IMR-90 (cell line): Measurements from ENCODE around the gene ITGA3. TPM values are rescaled to one million over a fixed set of nuclear protein-coding genes. Genes with fewer than 3 reads are reported as not detected.

Source experiments
- ATAC-seq: fragments of 200-7000 bp; cut with Tn5 transposase; 2 replicates; pipeline ENCODE4 v1.9.1; 2020; ENCODE audit warnings: low read depth, mild to moderate bottlenecking, moderate library complexity
- BruUV-seq: library from RNA; stranded (reverse); fragments of 400-500 nt; replicated peaks from 2 replicates; lab custom pipeline; 2021; lab: Mats Ljungman, UMichigan
- CTCF ChIA-PET: fragments of 300-600 bp; formaldehyde crosslinking; extraction: SDS; loops from one replicate; lab custom pipeline; 2021; ENCODE audit warnings: antibody characterized with exemption; lab: Yijun Ruan, JAX
- POLR2A ChIA-PET: fragments of 300-600 bp; sonication (Branson Sonifier 250); formaldehyde crosslinking; loops from one replicate; lab custom pipeline; 2022; ENCODE audit warnings: antibody characterized with exemption; ENCODE audit not compliant: unreplicated experiment; lab: Charles Lee
- DNase-seq: peaks from one replicate; pipeline ENCODE4 v3.0.0; 2013
- H2AFZ ChIP-seq: replicated peaks from 2 replicates; pipeline ENCODE3; 2013; ENCODE audit warnings: low read length, mild to moderate bottlenecking; ENCODE audit not compliant: poor library complexity
- H2AK5ac ChIP-seq: 2 replicates; pipeline ENCODE4 v1.6.1; 2013; ENCODE audit warnings: low read depth, low read length, inconsistent platforms
- H2AK9ac ChIP-seq: replicated peaks from 2 replicates; pipeline ENCODE3; 2013; ENCODE audit warnings: mild to moderate bottlenecking, low read depth, low read length, moderate library complexity; ENCODE audit not compliant: poor library complexity
- H2BK120ac ChIP-seq: 2 replicates; pipeline ENCODE4 v1.6.1; 2013; ENCODE audit warnings: low read depth, low read length, inconsistent platforms
- H2BK15ac ChIP-seq: 3 replicates; pipeline ENCODE4 v1.6.1; 2013; ENCODE audit warnings: low read depth, low read length, inconsistent platforms
- H2BK20ac ChIP-seq: 2 replicates; pipeline ENCODE4 v1.6.1; 2013; ENCODE audit warnings: low read depth, mild to moderate bottlenecking, inconsistent platforms, low read length, moderate library complexity
- H2BK5ac ChIP-seq: 2 replicates; pipeline ENCODE4 v1.6.1; 2013; ENCODE audit warnings: mild to moderate bottlenecking, low read depth, low read length, inconsistent platforms; ENCODE audit not compliant: poor library complexity, severe bottlenecking
- H3K14ac ChIP-seq: replicated peaks from 2 replicates; pipeline ENCODE4 v1.6.1; 2013; ENCODE audit warnings: low read depth, low read length, inconsistent platforms
- H3K18ac ChIP-seq: 2 replicates; pipeline ENCODE4 v1.6.1; 2013; ENCODE audit warnings: low read depth, low read length, control low read depth
- H3K23ac ChIP-seq: 2 replicates; pipeline ENCODE4 v1.6.1; 2013; ENCODE audit warnings: low read depth, low read length, inconsistent platforms
- H3K27ac ChIP-seq: 2 replicates; pipeline ENCODE4 v1.5.1; 2013; ENCODE audit warnings: mild to moderate bottlenecking, control low read depth, low read length; ENCODE audit not compliant: insufficient read depth
- H3K27me3 ChIP-seq: 2 replicates; pipeline ENCODE4 v1.6.1; 2013; ENCODE audit warnings: low read length; ENCODE audit not compliant: control insufficient read depth, insufficient read depth
- H3K36me3 ChIP-seq: 2 replicates; pipeline ENCODE4 v1.6.1; 2013; ENCODE audit warnings: low read length, mixed read lengths; ENCODE audit not compliant: control insufficient read depth, insufficient read depth
- H3K4ac ChIP-seq: 2 replicates; pipeline ENCODE4 v1.6.1; 2013; ENCODE audit warnings: low read depth, low read length, inconsistent platforms
- H3K4me1 ChIP-seq: 2 replicates; pipeline ENCODE4 v1.6.1; 2013; ENCODE audit warnings: low read length, mixed read lengths; ENCODE audit not compliant: control insufficient read depth, insufficient read depth
- H3K4me2 ChIP-seq: 2 replicates; pipeline ENCODE4 v1.6.1; 2013; ENCODE audit warnings: low read depth, mild to moderate bottlenecking, control low read depth, low read length, moderate library complexity
- H3K4me3 ChIP-seq: 2 replicates; pipeline ENCODE4 v1.5.1; 2013; ENCODE audit warnings: low read depth, mild to moderate bottlenecking, control low read depth, low read length, moderate library complexity; ENCODE audit not compliant: insufficient read depth
- H3K56ac ChIP-seq: 2 replicates; pipeline ENCODE4 v1.6.1; 2013; ENCODE audit warnings: low read length, inconsistent platforms; ENCODE audit not compliant: insufficient read depth; ENCODE audit errors: extremely low read depth
- H3K79me1 ChIP-seq, 2 experiments: 2 replicates each; pipeline ENCODE4 v1.6.1; 2013; ENCODE audit warnings: low read length in 2 of 2, inconsistent platforms in 1 of 2, low read depth in 1 of 2
- H3K9ac ChIP-seq: 2 replicates; pipeline ENCODE4 v1.6.1; 2013; ENCODE audit warnings: low read depth, low read length, control low read depth
- H3K9me1 ChIP-seq: 2 replicates; pipeline ENCODE4 v1.6.1; 2013; ENCODE audit warnings: low read length, inconsistent platforms; ENCODE audit not compliant: insufficient read depth
- H3K9me3 ChIP-seq: 2 replicates; pipeline ENCODE4 v1.6.1; 2013; ENCODE audit warnings: low read length; ENCODE audit not compliant: control insufficient read depth, insufficient read depth
- H4K20me1 ChIP-seq: 2 replicates; pipeline ENCODE4 v1.6.1; 2013; ENCODE audit warnings: low read length, inconsistent platforms; ENCODE audit not compliant: insufficient read depth
- H4K5ac ChIP-seq: 2 replicates; pipeline ENCODE4 v1.6.1; 2013; ENCODE audit warnings: mild to moderate bottlenecking, low read depth, low read length, control low read depth
- H4K8ac ChIP-seq, 2 experiments: 2 replicates each; pipeline ENCODE4 v1.6.1; 2013; ENCODE audit warnings: low read depth in 2 of 2, low read length in 2 of 2, control low read depth in 1 of 2, inconsistent platforms in 1 of 2
- H4K91ac ChIP-seq: 2 replicates; pipeline ENCODE4 v1.6.1; 2013; ENCODE audit warnings: low read depth, low read length, inconsistent platforms; ENCODE audit not compliant: insufficient read depth
- BHLHE40 ChIP-seq: fragments of 150-350 bp; IDR thresholded peaks from 2 replicates; pipeline ENCODE4 v1.6.1; 2016; ENCODE audit warnings: mild to moderate bottlenecking, low read depth, low read length
- CEBPB ChIP-seq: IDR thresholded peaks from 2 replicates; pipeline ENCODE4 v1.6.1; 2012; ENCODE audit warnings: low read depth, low read length, improper control_type of control experiment
- FOS ChIP-seq: fragments of 150-350 bp; IDR thresholded peaks from 2 replicates; pipeline ENCODE4 v1.6.1; 2016; ENCODE audit warnings: low read depth, low read length
- MAZ ChIP-seq: IDR thresholded peaks from 2 replicates; pipeline ENCODE4 v1.6.1; 2012; ENCODE audit warnings: low read depth, mild to moderate bottlenecking, low read length, improper control_type of control experiment, moderate library complexity, borderline replicate concordance
- NFE2L2 ChIP-seq: fragments of 150-350 bp; IDR thresholded peaks from 2 replicates; pipeline ENCODE4 v1.6.1; 2016; ENCODE audit warnings: low read depth, mild to moderate bottlenecking, low read length
- POLR2A ChIP-seq: IDR thresholded peaks from 2 replicates; pipeline ENCODE4 v1.6.1; 2012; ENCODE audit warnings: mild to moderate bottlenecking, low read depth, low read length
- RAD21 ChIP-seq: IDR thresholded peaks from 2 replicates; pipeline ENCODE4 v1.6.1; 2012; ENCODE audit warnings: low read length, improper control_type of control experiment
- RCOR1 ChIP-seq: IDR thresholded peaks from 2 replicates; pipeline ENCODE4 v1.6.1; 2012; ENCODE audit warnings: mild to moderate bottlenecking, low read length, improper control_type of control experiment; ENCODE audit not compliant: insufficient replicate concordance
- RFX5 ChIP-seq: IDR thresholded peaks from 2 replicates; pipeline ENCODE4 v1.8.0; 2012; ENCODE audit warnings: low read depth, mild to moderate bottlenecking, low read length, moderate library complexity
- SMC3 ChIP-seq: fragments of 150-350 bp; IDR thresholded peaks from 2 replicates; pipeline ENCODE4 v1.6.1; 2016; ENCODE audit warnings: low read depth, mild to moderate bottlenecking, antibody characterized with exemption, low read length, moderate library complexity
- WGBS, 2 experiments: methylation state at CpG; one replicate each; pipeline versions ENCODE4 v1.1.5 to v1.1.7; 2013; ENCODE audit warnings: missing lambda C conversion rate in 2 of 2; ENCODE audit not compliant: insufficient read length in 1 of 2; ENCODE audit errors: extremely low coverage in 2 of 2; 5-methylcytosine and 5-hydroxymethylcytosine counted together
- dilution Hi-C: fragments of 300-500 bp; cut with HindIII; formaldehyde crosslinking; loops from one replicate; pipeline ENCODE4 v1.14.3; 2018; ENCODE audit warnings: low sequenced_read_pairs; ENCODE audit not compliant: unreplicated experiment
- in situ Hi-C: fragments of 300-500 bp; cut with MboI; formaldehyde crosslinking; loops from 3 replicates; pipeline ENCODE4 v1.14.3; 2019; ENCODE audit warnings: low sequenced_read_pairs, inconsistent platforms, mixed read lengths
- intact Hi-C: fragments of 100-400 bp; cut with micrococcal nuclease; formaldehyde crosslinking; loops from 2 replicates; pipeline ENCODE4 v1.10.0; 2022
- polyA plus RNA-seq, 3 experiments: library from polyadenylated mRNA; depleted of rRNA; stranded (reverse); fragments of >200 nt; gene quantifications; 2 replicates each; pipeline ENCODE4 v1.2.3, GENCODE V29; 2012; ENCODE audit warnings: low replicate concordance in 1 of 3
- total RNA-seq: library from RNA; depleted of rRNA; stranded (reverse); fragments of >200 nt; gene quantifications from 2 replicates; pipeline ENCODE4 v1.2.3, GENCODE V29; 2012
- TF ChIP-seq, protein P1 (sequence below): conservative IDR thresholded peaks from 2 replicates; pipeline ENCODE4 v1.5.1; 2012; ENCODE audit warnings: mild to moderate bottlenecking, low read depth, low read length, improper control_type of control experiment

ITGA3 gene
- total and polyA plus RNA-seq, 2 of the 4 experiments (the other 2 are of a cell fraction): 78.0 to 202 TPM

GRCh38 chr17:50134206-50135110 is 78.5 kb downstream of the ITGA3 start:
- no peak overlapping the region for H3K18ac ChIP-seq
- H3K36me3 ChIP-seq: peaks cover 51% of the 10 kb centered on the region
- H3K9me3 ChIP-seq: no peaks in the 10 kb centered on the region
- BruUV-seq: TSS peak; percentile 93
- no peak overlapping the region for H3K4me2 ChIP-seq
- in situ Hi-C loops (no loop called here), dilution Hi-C loops (no loop called here), intact Hi-C loops (no loop called here)
- H3K27me3 ChIP-seq: no peaks in the 10 kb centered on the region
- H4K20me1 ChIP-seq: peaks cover 39% of the 10 kb centered on the region
- no peak overlapping the region for H2BK5ac ChIP-seq
- no peak for TF ChIP-seq RAD21
- TF ChIP-seq CEBPB: no peak
- no peak for TF ChIP-seq RFX5
- no peak for TF ChIP-seq FOS
- TF ChIP-seq POLR2A: no peak
- no peak for TF ChIP-seq BHLHE40
- no peak for TF ChIP-seq MAZ
- no peak for TF ChIP-seq SMC3
- no peak for TF ChIP-seq RCOR1
- TF ChIP-seq NFE2L2: no peak
- TF ChIP-seq, protein P1, sequence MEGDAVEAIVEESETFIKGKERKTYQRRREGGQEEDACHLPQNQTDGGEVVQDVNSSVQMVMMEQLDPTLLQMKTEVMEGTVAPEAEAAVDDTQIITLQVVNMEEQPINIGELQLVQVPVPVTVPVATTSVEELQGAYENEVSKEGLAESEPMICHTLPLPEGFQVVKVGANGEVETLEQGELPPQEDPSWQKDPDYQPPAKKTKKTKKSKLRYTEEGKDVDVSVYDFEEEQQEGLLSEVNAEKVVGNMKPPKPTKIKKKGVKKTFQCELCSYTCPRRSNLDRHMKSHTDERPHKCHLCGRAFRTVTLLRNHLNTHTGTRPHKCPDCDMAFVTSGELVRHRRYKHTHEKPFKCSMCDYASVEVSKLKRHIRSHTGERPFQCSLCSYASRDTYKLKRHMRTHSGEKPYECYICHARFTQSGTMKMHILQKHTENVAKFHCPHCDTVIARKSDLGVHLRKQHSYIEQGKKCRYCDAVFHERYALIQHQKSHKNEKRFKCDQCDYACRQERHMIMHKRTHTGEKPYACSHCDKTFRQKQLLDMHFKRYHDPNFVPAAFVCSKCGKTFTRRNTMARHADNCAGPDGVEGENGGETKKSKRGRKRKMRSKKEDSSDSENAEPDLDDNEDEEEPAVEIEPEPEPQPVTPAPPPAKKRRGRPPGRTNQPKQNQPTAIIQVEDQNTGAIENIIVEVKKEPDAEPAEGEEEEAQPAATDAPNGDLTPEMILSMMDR: no peak
- no peak overlapping the region for H3K14ac ChIP-seq
- ChIA-PET POLR2A (no interaction called here), CTCF (no interaction called here)
- H3K79me1 ChIP-seq: peaks cover 28 to 58% of the 10 kb centered on the region in 2 experiments
- no peak overlapping the region for H4K5ac ChIP-seq
- no peak overlapping the region for H3K9ac ChIP-seq
- H3K56ac ChIP-seq: peak overlapping the region; percentile 20; the same call in 1 of the 2 replicates
- ATAC-seq: no peak
- H2BK15ac ChIP-seq: peak overlapping the region; percentile 17; the same call in 1 of the 3 replicates
- no peak overlapping the region for H4K91ac ChIP-seq
- no CpG with 5 or more reads among the region's 16 CpGs for WGBS, 2 experiments
- DNase-seq: no peak
- H3K4ac ChIP-seq: no peak overlapping the region
- H4K8ac ChIP-seq: no peak overlapping the region
- no peak overlapping the region for H3K27ac ChIP-seq
- no peak overlapping the region for H3K4me3 ChIP-seq
- H2AFZ ChIP-seq: no peak overlapping the region
- no peak overlapping the region for H3K23ac ChIP-seq
- H2AK9ac ChIP-seq: peak overlapping the region; percentile 86
- peak overlapping the region; percentile 45; the same call in 1 of the 2 replicates for H2AK5ac ChIP-seq
- no peak overlapping the region for H2BK20ac ChIP-seq
- peaks cover 18% of the 10 kb centered on the region for H3K4me1 ChIP-seq
- H3K9me1 ChIP-seq: peaks cover 6% of the 10 kb centered on the region
- H2BK120ac ChIP-seq: no peak overlapping the region
